ENCODE results near the gene CD300LF.
A peak's percentile ranks its signal among the peaks of the same experiment; 100 is the strongest.

CD300LF gene

DNA sequence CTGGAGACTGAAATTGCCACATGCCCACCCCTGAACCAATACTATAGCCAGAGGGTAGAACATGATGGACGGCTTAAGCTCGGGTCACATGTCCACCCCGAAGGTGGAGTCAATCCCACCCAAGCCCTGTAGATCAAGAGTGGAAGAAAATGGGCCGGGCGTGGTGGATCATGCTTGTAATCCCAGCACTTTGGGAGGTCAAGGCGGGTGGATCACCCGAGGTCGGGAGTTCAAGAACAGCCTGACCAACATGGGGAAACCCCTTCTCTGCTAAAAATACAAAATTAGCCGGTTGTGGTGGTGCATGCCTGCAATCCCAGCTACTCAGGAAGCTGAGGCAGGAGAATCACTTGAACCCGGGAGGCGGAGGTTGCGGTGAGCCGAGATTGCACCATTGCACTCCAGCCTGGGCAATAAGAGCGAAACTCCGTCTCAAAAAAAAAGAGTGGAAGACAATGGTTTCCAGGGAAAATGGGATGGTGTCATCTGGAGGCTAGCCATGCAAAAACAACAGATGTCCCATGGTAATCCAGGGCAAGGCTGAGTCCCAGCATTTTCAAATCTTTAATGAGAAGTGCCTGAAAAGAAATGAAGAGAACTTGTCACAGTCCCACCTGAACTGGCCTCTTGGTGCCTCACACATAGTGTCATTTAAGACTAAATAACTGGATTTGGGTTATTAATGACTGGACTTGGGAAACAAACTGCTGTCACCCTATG is 30.1 kb downstream of the CD300LF start:
- DNase-seq: no peak

DNA sequence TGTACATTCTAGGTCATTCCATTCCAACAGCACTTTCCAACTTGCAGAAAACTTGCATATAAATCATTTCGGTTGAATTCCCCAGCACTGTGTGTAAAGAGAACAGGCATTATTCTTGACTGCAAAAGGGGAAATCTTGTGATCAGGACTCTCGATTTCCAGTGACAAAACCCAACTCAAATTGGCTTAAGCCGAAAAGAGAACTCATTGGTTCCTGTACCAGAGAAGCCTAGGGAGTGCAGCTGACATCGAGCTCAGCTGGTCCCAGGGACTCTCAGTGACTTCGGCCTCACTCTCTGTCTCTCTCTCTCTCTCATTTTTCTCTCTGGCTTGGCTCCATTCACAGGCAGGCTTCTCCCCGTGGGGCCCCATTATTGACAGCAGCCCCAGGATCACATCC is 30.7 kb downstream of the CD300LF start:
- no peak for DNase-seq

DNA sequence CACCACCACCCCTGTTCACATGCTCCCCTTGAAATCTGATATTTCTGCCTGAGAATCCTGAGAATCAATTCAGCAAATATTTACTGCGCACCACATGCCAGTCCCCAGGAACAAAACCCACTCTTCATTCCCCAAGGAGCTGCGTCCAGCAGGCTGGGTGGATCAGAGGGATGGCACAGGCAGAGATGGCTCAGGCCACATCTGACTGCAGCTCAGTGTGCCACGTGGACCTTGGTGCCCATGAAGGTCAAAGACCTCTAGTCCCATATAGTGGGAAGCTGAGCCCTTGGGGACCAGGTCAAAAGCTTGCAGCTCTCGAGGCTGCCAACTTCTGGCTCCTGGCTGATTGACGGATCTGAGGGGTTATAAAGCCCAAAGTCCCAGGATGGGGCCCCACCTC is 31.8 kb downstream of the CD300LF start:
- DNase-seq: no peak

DNA sequence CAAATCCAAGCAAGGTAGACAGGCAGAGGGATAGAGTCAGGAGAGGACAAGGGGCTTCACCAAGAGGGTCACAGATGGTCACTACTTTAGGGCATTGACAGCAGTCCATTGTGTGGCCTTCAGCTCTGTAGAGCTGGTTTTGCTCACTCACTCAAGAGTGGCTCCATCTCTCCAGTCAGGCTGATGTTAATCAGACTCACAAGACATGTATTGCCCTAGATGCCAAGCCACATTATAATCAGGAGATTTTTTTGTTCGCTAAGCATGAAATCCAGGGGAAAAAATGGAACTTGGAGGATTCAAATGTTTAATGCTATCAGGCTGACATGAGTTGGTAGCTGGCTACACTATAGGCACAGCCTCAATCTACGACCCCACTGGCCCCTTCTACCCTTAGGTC is 32.5 kb downstream of the CD300LF start:
- no peak for DNase-seq

DNA sequence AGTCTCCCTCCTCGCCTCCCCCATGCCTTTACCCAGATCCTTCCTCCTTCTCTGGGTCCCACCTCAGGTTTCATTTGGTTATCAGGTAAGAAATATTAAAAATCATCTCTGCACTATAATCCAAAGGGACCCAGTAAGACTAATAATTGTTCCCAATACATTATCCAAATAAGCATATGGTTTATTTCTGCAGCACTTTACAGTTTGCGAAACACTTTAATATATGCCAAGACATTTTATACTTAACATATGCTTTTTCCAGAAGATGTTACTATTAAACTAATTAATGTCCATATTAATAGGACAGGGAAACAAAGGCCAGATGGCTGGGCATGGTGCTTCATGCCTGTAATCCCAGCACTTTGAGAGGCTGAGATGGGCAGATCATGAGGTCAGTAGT is 33.3 kb downstream of the CD300LF start:
- DNase-seq: no peak

DNA sequence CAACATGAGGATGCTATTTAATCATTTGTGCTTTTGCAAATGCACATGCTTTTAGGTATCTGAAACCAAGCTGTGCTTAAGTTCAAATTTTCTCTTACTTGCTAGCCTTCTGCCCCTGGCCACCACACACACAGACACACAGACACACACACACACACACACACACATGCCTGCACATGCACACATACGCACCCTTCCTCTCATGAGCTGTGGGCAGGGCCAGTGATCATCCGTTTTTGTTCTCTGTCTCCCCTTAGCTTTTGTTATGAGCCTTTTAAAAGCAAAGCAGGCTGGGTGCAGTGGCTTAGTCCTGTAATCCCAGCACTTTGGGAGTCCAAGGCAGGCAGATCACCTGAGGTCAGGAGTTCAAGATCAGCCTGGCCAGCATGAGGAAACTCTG is 34.2 kb downstream of the CD300LF start:
- DNase-seq: peak; percentile 24

DNA sequence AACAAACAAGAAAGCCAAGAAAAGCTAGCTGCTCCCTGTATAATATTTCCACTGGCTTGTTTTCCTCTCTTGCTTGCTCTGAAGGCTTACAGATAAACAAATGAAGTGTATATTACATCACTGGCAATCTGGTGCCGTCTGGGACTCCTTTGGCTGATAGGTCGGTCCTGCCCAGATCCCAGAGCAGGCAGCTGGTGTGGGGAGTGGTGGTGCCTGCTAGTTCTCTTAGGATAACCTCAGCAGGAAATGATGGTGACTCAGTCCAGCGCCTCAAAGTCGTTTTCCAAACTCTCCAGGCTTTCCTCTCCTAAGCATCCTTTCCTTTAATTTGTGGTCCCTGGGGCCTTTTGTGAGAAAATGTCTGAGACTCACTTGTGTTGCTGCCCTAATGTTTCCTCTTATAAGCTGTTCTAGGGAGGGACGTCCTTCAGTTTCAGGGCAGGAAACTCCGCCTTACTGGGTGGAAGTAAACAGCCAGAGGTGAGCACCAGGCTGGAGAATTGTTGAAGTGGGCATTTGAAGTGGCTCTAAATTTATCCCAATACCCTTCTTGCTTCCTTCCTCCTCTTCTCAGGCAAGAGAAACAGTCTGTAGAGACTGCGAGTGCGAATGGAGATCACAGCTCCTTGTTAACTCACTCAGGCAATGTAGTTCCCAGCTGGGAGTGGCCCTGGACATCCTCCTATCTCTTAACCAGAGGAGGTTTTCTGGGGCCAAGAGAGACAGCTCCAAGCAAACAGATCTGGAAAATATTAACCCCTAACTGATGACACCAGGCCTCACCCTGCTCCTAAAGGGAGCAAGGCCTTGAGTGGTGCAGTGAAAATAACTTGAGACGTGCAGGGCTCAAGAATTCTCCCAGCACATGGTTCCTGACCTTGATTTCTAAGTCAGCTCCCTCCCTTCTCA is 34.9 kb downstream of the CD300LF start:
- DNase-seq: peak; percentile 56

DNA sequence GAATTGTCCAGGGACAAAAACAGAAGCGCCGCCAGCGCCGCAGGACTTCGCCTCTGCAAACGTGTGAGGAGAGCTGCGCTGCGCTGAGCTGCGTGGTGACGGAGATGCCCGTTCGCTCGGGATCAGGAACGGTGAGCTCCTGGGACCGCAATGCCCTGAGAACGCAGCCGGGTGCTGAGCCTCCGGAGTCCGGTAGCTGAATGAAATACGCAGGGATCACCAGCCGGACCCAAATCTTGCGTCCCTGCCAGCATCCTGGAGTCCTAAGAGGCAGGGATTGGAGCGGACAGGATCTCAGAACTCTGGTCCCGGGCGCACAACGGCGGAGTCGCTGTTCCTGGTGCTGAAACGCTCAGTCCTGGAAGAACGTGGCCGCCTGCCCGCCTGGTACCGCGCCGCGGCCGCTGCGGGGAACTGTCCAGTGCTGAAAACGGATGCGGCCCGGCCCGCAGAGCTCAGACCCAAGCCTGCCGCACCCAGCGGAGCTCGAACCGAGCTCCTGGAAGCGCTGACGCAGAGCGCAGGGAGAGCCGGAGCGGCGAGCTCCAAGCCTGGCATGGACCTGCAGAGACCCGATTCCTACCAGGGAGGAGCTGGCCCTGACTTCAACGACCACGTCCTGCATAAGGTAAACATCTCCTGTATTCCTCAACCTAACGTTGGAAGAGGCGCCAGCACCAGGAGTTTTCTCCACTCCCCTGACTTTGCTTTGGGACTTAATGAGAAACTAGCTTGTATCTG is 41.5 kb downstream of the CD300LF start:
- no peak for DNase-seq

DNA sequence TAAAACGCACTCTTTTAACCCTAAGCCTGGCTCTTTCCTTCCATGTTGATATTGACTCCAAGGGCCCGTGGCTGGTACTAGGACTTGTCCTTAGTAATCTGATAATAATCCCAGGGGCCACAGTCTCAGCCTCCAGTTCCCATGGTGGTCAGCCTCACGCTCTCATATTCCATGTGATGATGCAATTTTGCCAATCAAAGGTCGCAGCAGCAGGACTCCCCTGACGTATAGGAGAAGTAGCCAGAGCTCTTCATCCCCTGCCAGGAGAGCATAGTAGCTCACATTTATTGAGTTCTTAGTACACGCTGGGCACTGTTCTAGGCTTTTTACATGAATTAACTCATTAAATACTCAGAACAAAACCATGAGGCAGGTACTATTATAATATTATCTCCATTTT is 42.4 kb downstream of the CD300LF start:
- no peak for DNase-seq

DNA sequence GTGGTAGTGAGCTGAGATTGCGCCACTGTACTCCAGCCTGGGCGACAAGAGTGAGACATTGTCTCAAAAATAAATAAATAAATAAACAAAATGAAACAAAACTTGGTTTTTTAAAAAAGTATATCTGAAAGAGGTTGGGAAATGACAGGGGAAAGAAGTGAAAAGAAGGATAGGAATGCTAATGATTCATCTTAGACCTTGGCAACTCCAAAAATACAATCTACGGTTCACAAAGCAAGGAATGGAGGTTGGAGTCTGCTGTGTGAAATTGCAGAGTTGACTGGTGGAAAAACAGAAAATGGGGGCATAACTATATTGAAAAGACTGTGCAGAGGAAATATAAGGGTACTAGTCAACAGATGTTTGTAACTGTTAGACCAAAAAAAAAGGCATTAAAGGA is 49.2 kb downstream of the CD300LF start:
- no peak for DNase-seq

DNA sequence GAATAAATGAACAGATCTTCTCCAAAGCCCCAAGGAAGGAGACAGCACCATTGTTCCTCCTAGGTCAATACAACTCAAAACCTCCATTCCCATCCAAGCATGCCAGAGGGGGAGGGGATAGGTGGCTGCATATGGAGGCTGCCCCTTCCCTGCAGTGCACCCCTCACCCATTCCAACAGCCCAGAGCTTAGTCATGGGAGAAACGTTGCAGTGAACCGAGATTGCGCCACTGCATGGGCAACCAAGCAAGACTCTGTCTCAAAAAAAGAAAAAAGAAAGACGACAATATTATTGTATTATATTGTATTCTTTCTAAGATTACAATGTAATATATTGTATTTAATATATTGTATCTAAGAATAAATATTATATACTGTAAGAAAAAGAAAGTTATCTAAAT is 52.8 kb downstream of the CD300LF start:
- no peak for DNase-seq

DNA sequence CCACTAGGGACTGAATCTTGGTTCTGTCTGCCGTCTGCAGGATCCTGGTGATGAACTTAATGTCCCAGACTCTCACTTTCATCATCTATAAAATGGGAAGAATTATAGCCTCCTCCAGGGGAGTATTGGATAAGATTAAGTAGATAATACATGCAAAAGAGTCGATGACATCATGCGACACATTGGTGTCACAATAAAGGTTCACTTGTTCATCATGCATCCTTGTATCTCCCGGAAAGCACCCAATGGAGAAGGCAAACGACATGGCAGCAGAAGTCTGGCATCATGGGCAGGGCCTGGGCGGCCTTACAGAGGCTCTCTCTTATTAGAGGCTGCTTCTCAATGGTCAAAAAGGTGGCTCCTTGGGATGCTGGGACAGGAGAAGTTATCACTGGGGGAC is 54.1 kb downstream of the CD300LF start:
- DNase-seq: no peak

DNA sequence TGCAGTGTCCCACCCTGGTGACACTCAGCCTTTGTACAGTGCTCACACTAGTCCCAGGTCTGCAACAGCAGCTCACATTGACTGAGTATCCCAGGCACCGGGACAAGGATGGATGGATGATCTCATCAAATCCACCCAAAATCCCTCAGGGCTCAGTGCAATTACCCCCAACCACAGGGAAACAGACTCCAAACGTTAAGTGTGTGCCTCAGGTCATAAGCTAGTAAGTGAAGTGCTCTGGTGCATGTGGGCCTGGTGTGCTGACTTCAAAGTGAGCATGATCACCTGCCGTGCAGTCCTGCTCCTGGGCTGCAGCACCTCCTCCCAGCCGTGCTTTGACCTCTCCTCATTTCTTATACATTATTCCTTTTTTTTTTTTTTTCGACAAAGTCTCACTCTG is 58.0 kb downstream of the CD300LF start:
- no peak for DNase-seq

DNA sequence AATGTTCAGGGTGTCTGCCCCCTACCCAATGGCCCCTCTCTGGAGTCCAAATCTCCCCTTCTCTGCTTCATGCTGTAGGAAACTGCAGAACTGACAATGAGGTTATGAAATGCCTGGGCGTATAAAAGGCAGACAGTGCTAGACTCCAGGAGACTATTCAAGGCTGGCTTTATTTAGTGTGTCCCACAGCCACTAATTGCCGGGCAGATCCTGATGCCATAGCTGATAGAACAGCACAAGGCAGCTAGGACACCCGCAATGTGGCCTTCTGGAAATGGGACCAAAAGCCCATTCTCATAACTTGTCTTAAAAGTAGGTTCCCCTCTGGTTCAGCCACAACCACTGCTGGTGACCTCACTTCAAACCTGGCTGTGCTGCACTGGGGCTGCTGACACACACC is 60.7 kb downstream of the CD300LF start:
- DNase-seq: no peak

DNA sequence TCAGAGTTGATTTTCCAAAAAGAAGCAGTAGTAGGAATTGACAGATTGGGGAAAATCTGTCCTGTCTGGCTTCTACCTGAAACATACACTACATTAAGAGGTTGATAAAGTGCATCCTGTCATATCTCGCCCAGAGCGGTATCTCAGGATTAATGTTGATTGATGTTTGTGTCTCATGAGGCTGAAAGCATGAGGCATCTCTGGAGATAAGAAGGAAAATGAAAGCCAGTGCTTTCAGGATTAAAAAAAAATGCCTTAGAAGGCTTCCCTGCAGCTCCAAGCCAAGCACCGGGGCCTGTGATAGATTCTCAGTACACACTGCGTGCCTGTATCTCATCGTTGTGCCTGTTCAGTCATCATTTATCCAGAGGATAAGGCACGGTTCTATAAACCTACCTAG is 62.8 kb downstream of the CD300LF start:
- DNase-seq: no peak

DNA sequence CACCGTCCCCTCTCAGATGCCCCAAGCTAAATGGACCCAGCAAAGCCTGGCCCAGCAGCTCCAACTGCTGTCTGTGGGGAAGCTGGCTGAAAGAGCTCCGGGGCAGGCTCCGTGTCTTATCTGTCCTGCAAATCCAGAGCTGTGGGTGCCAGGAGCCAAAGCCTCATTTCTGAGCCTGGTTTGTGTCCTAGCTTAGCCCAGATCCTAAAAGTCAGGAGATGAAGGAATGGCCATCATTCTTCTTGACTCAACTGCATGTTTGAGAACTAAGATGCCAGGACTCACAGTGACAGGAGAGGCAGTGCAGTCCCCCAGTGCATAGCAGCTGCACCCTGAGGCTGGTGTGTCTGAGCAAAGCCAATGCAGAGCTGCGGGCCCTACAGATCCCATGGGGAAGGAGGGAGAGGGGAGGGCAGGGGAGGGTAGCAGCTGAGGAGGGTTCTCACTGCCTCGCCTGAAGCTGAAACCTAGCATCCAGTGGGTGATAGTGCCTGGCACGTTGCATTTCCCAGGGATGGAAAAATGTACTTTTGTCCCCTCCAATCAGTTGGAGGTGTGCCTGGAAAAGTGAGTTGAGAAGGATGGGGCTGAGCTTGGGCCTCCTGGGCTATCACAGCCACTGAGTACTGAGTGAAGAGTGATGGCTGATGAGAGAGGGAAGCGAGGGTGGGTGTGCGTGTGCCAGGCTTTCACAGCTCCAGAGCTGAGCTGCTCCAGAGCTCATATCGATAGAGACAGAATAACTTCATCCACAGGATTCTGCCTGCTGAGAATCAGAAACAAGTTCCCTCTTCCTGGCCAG is 64.7 kb downstream of the CD300LF start:
- DNase-seq: no peak

DNA sequence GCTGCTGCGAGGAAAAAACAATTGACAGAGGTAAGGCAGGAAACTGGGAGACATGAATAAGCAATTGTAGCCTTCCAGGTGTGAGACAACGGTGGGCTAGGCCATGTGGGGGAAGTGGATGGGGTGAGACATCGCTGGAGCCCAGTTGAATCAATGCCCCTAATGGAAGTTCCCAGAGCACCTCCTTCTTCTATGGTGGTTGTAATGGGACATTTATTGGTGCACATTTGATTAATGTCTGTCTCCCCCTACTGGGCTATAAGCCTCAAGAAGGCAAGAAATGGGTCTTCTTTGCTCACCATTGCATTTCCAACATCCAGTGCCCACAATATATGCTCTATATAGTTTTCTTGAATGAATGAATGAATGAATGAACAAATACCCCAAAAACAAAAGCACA is 66.5 kb downstream of the CD300LF start:
- peak; percentile 19 for DNase-seq

DNA sequence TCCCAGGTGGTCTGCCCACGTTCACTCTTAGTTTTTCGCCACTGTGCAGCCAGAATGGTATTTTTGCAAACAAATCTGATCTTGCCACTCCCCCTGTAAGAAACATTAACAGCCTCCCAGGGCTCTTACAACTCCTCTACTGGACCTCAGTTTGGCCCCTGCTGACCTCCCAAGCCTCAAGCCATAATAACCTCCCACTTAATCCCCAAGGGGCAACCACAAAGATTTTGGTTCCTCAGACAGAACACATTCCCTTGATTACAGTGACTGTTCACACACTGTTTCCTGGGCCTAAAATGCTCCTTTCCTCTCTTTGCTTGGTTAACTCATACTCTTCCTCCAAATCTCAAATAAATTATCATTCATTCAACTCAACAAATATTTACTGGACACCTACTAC is 67.7 kb downstream of the CD300LF start:
- DNase-seq: no peak

DNA sequence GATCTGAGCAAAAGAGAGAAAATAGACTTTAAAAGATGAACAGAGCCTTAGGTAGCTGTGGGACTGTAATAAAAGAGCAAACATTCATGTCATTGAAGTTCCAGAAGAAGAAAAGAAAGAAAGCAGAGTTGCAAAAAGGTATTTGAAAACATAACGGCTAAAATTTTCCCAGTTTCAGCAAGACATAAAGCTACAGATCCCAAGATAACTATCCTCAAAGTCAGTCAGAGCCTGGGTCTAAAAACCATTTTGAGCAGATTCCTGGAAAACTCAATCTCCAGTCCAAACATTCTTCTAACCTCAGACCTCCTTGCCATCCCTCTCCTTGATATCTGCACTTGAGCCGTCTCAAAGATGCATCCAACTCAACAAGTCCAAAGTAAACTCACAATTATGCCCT is 68.3 kb downstream of the CD300LF start:
- DNase-seq: no peak

Measured in NCI-H510A (cell line).